Measurements from ENCODE around the gene TMEM63C.

DNA sequence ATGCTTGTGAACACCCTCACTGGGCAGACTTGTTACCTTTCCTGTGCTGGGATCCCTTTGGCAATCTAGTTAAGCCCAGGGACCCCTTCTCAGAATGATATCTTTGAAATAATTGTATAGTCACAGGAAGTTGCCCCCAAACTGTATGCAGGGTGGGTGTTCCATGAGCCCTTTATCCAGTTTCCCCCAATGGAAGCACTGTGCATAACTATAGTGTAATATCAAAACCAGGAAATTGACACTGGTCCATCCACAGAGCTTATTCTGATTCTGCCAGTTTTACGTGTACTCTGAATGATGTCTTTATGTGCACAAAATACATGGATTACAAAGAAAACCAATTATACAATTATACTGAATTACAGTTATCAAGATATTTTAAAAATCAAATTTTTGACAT, 65.2 kb downstream of the TMEM63C start:
- TF ChIP-seq, protein P1, sequence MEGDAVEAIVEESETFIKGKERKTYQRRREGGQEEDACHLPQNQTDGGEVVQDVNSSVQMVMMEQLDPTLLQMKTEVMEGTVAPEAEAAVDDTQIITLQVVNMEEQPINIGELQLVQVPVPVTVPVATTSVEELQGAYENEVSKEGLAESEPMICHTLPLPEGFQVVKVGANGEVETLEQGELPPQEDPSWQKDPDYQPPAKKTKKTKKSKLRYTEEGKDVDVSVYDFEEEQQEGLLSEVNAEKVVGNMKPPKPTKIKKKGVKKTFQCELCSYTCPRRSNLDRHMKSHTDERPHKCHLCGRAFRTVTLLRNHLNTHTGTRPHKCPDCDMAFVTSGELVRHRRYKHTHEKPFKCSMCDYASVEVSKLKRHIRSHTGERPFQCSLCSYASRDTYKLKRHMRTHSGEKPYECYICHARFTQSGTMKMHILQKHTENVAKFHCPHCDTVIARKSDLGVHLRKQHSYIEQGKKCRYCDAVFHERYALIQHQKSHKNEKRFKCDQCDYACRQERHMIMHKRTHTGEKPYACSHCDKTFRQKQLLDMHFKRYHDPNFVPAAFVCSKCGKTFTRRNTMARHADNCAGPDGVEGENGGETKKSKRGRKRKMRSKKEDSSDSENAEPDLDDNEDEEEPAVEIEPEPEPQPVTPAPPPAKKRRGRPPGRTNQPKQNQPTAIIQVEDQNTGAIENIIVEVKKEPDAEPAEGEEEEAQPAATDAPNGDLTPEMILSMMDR (conservative IDR thresholded peaks at IDR 0.05; ENCODE audit: low read length), result no peak
- no peak for TF ChIP-seq EZH2phosphoT487 (IDR thresholded peaks at IDR 0.05; ENCODE audit: borderline replicate concordance)
